A172 (cell line): ENCODE data around the gene OCA2. TPM values are rescaled to one million over a fixed set of nuclear protein-coding genes. Genes with fewer than 3 reads are reported as not detected.
"Not testable (repeated sequence)": the region's sequence is repeated elsewhere in the genome, so short reads cannot be mapped to it uniquely, and the experiment has no call there.

Source experiments
- DNase-seq: peaks from one replicate; pipeline ENCODE4 v3.0.0-alpha.2; 2015; ENCODE audit warnings: low spot score
- total RNA-seq: library from RNA; depleted of rRNA; stranded (reverse); fragments of >200 nt; shearing (Covaris generic); gene quantifications from 2 replicates; pipeline ENCODE4 v1.2.3, GENCODE V29; 2014; rRNA removed

The OCA2 gene
- total RNA-seq: not detected in 2 replicates

DNA sequence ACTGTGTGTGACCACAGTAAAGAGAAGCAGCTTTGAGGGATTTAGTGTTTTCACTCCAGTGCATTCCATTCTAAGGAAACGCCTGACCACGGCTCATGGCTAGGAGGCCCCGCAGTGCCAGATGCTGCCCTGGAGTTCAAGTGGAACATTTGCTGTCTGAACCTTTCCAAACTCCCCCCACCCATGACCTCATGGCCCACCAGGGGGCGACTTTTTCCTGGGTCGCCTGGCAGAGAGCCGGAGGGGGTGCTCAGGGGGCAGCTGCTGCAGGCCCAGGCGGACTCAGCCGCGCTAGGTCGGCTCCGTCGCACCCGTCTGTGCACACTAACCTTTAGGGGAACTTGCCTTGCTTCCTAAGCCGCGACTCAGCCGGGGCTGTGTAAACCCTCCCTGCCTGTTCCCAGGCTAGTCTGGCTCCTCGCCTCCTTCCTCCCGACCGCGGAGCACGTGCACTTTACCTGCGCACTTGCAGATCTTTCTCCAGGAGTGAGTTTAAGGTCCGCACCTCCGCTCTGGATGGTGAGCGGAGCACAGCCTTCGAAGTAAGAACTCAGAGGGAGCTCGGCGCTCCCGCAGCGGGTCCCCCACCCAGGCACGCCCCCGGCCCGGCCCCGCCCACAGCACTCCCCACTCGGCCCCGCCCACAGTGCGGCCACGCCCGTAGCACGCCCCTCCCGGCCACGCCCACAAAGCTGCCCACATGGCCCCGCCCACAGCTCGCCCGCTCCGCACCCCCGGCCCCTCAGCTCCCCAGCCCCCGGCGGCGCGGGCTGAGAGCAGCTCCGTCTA, at the start of gene OCA2:
Gene OCA2 (minus strand): TSS at position 550 of the 789 bp plus-strand sequence. CDS start 17,441 bp downstream, outside the sequence.
- no peak for DNase-seq

DNA sequence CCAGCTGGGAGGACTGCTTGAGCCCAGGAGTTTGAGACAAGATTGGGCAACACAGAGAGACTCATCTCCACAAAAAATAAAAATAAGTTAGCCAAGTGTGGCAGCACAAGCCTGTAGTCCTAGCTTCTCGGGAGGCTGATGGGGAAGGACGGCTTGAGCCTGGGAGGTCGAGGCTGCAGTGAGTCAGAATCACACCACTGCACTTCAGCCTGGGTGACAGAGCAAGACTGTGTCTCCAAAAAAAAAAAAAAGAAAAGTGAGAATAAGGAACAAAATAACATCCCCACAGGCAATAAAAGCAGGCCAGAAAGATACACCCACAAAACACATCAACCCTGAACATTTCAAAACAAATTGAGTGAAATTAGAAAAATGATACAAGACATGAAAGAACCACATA, 48.7 kb upstream of the OCA2 start:
- no peak for DNase-seq

DNA sequence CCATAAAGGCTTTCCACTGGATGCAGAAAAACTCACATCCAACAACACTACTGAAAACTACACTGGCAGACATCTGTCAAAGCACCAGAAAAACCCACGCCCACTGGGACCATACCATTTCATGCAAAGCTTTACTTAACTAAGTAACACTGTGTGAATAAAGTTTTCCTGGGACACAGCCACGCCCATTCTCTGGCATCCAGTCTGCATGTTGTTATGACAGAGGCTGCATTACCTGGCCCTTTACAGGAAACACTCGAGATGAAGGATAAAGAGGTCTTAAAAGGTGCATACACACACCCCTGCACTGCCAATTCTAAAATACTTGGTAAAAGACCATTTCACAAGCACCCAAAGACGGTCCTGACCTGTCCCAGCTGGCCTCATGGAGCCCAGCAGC, 46.3 kb upstream of the OCA2 start:
- DNase-seq: not testable (repeated sequence)

DNA sequence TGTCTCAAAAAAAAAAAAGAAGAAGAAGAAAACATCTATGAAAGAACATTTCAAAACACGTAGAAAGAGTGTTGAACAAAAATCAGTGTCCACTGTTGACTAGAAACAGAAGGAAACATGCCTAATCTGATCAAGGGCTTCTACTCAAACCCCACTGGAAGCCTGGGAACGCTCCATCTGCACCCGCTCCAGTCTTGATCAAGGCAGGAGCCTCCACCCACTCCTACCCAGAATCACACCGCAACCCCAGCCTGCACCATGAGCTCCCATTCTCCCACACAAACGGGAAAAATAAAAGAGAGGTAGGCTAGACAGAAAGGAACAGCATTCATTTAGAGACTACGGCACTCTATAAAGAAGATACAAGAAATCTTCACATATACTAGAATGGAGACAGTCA, 40.9 kb upstream of the OCA2 start:
- no peak for DNase-seq

DNA sequence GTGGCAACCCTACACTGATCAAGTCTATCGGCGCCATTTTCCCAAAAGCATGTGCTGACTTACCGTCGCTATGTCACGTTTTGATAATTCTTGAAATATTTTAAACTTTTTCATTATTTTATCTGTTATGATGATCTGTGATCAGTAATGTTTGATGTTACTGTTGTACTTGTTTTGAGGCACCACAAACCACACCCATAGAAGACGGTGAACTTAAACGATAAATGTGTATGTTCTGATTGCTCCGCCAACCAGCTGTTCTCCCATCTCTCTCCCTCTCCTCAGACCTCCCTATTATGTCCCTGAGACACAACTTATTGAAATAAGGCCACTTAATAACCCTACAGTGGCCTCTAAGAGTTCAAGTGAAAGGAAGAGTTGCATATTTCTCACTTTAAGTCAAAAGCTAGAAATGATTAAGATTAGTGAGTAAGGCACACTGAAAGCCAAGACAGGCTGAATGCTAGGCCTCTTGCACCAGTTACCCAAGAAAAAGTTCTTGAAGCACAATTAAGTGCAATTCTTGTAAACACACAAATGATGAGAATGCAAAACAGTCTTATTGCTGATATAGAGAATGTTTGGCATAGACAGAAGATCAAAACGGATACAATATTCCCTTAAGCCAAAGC, 38.4 kb upstream of the OCA2 start:
- not testable (repeated sequence) for DNase-seq

DNA sequence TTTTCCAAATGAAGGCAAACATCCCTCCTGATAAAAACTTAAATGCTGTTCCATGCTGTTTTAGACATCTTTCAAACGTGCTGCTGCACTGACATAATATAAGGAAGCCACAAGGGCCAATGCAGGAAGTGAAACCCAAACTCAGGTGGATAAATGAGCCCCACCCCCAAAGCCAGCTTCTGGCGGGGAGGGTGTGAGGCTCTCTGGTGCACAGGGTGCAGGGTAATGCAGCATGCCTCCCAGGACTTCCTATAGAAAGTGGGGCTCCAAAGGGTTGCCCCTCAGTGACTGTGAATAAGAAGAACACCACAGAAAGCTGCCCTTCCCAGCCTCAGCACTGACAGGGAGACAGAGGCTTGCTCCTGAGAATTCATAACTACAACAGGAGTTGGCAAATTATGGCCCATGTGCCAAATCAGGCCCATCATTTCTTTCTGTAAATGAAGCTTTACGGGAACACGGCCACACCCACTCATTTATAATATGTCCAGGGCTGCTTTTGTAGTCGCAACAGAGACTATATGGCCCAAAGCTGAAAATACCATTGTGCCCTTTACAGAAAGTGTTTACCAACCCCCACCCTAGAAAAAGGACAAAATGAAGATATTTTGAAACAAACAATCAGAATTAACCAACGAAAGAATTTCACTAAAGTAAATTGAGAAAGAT, 37.3 kb upstream of the OCA2 start:
- not testable (repeated sequence) for DNase-seq

DNA sequence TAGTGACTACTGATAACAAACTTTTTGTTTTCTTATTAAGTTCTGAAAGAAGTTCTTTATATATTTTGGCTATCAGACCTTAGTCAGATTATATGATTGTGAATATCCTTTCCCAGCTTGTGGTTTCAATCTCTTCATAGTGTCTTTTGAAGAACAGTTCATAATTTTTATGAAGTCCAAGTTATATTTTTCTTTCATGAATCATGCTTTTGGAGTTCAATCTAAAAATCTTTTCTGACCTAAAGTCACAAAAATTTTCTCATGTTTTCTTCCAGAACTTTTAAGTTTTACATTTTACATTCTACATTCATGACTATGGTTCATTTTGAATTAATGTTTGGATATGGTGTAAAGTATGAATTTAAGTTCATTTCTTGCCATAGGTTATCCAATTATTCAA, 34.2 kb upstream of the OCA2 start:
- no peak for DNase-seq

DNA sequence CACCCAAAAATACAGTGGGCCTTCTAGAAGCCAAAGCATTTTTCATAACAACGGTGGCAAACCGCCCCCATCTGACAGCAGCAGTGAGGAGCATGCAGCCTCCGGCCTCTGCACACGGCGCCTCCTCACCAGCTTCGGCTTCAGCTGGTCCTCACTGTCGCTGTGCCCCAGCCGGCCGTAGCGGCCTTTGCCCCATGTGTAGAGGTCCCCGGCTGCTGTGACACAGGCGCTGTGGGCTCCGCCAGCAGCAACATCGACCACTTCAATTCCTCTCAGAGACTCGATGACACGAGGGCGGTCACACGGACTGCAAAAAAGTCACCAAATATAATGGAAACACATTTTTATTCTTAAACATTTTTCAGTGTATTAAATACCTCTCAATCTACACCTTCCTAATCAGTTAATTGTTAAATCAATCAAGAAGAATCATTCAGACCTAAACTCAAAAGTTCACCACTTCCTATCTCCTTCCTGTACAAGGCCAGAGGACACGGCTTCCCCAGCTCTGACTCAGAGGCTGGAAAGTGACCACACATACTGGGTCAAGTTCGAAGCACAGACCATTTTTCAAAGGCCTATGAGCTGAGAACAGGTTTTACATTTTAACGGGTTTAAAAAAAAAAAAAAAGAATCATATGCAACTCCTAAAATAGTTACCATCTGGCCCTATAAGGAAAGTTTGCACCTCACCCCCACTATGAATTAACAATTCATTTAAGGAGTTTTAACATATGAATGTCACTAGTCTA, 33.6 kb upstream of the OCA2 start:
- peak; percentile 5 for DNase-seq

DNA sequence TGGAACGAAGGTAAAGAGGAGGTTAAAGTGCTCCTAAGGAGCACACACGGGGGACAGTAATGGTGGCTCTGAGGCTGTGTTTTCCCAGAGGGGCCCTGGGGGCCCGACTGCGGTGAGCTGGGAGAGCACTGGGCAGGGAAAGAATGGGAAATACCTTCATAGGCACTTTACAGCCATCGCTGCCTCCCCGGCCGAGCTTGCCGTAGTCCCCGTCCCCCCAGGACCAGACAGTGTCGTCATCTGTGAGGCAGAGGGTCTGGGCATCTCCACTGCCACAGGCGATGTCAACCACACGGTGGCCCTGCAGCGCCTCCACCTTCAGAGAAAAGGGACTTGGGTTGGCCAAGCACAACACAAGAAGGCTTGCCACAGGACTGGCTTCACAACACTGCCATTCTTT, 32.8 kb upstream of the OCA2 start:
- no peak for DNase-seq

DNA sequence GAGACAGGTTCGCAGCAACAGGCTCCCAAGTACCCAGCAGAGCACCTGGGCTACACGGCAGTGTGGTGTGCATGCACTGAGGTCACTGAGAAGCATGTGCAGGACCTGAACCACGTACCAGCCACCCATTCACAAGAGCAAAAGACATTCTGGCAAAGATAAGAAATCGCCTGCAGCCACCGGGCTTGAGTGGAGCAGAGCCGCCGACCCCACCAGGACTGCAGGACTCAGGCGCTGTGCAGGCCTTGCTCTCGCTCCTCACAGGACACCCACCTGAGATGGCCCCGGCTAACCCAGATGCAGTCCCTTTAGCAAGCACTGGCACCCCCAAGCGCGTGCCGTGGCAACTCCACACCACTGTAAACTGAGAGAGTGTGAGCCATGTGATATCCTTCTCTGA, 32.3 kb upstream of the OCA2 start:
- no peak for DNase-seq

DNA sequence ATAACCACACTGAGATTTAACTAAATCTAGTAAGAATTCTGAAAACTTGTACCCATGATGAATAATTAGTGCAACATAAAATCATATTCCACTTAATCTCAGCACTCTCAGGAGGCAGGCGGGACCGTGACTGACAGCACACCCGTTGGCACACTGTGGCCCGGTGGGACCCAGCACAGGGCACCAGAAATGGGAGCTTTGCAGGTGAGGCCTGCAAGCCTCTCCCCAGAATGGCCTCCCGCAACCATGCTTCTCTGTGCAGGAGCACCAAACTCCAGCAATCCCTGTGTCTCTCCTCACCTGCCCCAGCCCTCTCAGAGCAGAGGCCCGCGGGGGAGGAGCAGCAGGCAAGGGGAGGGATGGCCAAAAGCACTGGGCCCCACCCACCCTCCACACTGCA, 31.5 kb upstream of the OCA2 start:
- DNase-seq: no peak

DNA sequence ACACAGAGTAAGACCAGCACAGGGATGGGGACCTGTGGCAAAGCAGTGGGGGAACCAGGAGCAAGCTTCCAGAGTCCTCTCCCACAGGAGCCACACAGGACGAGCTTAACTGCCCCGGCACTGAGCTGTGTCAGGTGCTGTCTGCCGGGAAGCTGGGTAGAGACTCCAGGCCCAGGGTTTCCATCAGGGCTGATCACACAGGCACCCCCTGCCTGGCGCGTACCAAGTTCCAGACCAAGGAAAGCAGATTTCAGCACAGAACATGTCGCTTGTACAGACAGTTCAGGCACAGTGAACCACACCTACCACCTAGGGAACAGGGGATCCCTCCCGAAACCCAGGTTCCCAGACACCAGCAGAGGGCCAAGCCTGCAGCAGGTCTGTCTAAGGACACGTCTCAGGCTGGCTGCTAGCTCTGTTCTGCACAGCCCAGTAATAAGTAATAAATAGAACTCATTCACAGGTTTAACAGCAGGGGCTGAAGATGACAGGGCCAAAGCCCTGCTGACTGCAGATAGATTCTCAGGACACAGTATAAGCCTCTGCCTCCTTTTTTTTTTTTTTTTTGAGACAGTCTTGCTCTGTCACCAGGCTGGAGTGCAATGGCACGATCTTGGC, 30.2 kb upstream of the OCA2 start:
- DNase-seq: no peak

DNA sequence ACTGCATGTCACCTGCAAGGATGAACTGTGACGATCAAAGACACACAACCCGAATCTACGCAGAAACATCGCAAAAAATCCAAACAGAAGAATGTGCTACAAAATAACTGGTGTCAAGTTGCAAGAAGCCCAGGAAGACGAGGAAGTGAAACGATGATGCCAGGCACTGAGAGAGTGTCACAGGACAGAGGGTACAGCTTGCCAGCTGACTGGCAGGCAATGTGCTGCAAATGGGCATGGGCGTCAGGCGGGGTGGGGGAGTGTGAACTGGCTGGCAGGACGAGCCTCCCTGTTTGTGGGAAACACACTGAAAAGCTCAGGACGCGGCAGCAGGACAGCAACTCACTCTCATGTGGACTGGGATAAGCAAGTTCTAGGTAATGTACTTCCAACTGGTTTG, 28.9 kb upstream of the OCA2 start:
- DNase-seq: no peak

DNA sequence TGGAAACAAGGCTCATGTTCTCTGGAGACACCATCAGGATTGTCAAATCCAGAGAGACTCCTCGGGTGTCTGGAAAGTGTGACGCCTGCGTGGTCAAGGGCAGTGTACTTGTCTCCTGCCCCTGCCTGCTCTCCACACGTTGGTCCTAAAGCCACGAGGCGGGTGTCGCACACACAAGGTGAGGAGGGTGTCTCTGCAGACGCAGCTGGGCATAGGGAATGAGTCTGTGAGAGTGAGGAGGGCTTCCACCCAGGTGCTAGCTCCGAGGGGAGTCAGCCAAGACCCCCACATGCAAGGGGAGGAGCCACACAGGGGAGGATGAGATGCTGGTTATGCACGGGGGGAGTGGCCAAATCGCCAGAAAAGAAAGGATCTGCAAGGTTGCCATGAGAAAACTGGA, 27.9 kb upstream of the OCA2 start:
- no peak for DNase-seq

DNA sequence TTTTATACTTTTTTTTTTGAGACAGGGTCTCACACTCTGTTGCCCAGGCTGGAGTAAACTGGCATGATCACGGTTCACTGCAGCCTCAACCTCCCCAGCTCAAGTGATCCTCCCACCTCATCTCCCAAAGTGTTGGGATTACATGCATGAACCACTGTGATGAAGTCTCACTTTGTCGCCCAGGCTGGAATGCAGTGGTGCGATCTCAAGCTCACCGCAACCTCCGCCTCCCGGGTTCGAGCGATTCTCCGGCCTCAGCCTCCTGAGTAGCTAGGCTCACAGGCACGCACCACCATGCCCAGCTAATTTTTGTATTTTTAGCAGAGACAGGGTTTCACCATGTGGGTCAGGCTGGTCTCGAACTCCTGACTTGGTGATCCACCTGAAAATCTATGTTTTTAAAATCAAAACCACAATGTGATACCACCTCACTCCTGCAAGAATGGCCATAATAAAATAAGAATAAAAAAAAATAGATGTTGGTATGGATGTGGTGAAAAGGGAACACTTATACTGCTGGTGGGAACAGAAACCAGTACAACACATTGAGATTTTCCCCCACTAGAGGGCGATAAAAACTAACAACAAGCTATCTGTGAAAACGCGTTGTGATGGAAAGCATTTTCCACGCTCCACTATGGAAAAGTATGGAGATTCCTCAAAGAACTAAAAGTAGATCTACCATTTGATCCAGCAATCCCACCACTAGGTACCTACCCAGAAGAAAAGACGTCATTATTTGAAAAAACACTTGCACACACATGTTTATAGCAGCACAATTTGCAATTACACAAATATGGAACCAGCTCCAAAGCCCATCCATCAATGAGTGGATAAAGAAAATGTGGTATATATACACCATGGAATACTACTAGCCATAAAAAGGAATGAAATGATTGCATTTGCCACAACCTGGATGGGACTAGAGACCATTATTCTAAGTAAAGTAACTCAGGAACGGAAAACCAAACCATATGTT, 26.8 kb upstream of the OCA2 start:
- peak; percentile 30 for DNase-seq

DNA sequence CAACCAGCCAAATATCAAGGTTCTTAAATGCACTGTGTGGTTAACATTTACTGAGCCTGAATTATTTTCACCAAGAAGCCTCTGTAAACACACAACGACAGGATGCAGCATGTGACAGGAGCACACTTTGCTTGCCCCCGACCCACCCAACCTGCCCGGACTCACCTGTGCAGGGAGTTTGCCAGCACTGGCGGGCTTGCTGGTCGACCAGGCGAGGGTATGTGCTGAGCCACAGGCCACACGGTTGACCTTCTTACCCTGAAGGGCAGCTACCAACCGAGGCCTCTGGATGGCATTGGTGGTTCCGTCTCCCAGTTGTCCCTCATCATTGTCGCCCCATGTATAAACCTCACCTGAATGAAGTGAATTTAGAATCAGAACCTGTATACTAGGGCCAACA, 25.7 kb upstream of the OCA2 start:
- DNase-seq: no peak

DNA sequence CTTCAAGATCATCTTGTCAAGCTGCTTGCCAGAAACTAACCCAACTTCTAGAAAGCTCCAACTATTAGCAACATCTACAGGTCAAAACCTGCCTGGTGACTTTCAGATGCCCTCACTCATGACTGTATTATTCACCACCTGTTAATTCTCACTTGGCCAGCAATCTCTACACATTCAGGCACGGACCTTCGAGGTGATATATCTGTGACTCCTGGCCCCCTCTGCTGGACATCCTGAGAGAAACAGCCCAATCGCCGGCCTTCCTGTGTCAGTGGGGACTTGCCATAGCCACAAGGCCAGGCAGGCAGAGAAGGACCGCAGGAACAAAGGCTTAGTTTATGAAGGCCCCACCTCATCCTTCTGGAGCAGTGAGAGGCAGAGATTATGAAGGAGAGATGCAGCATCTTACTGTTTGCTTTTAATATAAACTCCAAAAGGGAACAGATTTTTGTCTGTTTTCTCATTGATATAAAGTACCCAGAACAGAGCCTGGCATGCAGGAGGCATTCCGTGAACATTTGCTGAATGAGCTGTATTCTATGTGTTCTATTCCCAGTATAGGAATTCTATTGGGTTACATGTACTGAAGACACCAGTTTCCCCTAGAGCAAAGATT, 24.4 kb upstream of the OCA2 start:
- DNase-seq: peak; percentile 74

DNA sequence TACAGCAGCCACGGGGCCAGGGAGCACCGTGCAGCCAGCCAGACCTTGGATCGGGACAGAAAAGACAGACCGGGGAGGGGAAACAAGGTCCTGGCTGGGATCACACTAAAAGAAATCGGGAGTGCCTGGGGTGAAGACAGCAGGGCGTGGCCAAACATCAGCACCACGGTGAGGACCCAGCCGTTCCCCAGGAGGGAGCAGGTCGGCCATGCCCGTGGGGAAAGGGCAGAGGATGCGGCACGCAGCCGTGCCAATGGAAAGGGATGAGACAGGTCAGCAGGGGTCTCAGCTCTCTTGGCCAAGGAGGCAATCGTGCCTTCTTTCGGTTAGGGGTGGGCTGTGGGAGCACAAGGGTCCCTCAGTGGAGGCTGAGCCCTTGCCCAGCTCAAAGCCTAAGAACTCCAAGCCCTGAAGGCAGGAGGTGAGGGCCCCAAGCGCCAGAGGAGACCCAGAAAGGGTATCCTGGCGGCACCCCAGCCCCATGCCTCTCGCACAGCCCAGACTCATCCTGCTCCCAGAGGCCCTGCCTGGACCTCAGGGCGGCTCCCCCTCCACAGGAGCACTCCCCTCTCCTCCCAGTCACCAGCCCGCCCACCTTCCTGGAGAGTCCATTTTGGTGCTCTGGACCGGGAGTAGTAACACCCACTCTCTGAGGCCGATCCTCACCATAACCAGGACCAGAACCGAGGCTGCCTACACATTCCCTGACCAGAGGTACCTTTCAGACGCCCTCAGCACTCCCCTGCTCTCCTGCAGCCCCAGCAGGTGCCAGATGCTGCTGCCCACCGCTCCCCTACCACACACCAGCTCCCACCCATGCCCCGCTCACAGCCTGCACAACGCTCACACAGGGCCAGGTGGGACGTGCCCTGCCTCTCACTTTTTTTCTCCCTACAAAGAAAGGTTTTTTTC, 23.2 kb upstream of the OCA2 start:
- DNase-seq: no peak

DNA sequence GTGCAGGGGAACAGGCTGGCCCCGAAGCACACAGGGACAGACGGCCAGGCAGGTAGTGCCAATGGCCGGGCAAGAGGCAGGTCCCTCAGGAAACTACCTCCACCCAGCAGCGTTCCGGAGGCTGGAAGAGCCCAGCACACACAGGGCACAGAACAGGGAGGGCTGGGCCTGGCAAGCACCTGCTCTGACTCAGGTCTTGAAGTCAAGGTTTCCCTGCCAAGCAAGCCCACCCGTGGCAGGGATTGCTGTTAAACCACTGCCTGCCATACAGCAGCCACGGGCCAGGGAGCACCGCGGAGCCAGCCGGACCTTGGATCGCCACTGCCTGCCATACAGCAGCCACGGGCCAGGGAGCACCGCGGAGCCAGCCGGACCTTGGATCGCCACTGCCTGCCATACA, 22.5 kb upstream of the OCA2 start:
- DNase-seq: not testable (repeated sequence)
